Measurements from ENCODE around the gene FETUB. TPM values are rescaled to one million over a fixed set of nuclear protein-coding genes. Genes with fewer than 3 reads are reported as not detected.

The FETUB gene
- total RNA-seq, 2 experiments from 2014 or later, result not detected

DNA sequence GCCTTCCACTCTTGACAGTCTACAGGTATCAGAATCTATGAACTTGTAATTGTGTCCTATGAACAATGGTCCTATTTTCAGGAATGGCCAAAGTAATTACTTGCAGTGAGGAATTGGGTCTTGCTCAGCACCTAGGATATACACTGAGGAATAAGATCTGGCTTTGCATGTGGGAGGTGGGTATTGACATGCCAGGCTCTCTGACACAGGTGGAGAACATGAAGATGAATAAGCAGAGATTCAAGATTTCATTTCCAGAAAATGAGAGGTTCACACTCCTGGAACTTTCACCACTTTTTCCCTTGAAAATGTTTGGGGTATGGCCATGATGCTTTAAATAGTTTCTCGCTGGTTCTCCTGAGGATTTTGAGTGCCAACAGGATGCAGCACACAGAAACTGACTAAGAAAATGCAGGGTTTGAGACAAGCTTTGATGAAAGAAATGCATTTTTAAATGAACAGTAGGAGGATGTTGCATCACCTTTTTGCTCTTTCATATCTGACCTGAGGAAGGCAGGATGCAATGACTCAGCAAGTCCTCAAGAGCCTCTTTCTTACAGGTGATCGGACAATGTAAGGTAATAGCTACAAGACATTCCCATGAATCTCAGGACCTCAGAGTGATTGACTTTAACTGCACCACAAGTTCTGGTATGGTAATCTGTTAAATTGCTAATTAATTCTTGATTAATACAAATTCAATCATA, 29.3 kb downstream of the FETUB start:
- H3K27ac Mint-ChIP-seq, result no peak overlapping the region
- H3K27me3 Mint-ChIP-seq, result peaks cover 33% of the 10 kb centered on the region

DNA sequence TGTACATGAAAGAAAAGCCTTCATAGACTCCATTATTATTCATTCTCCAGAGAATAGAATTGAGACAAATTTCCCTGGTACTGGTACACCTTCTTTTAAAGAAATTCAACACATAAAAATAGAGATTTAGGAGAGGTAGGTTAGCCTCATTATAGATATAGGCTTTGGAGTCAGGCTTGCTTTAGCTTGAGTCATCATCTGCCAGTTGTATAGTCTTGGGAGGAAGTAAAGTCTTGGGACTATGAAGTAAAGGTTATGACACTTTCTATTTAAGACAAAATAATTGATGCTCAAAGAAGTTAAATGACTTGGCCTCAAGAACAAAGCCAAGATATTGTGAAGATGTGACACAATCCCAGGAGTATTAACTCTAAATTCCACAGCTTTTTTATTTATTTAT, 30.0 kb downstream of the FETUB start:
- intact Hi-C loops (cut with DNase I, micrococcal nuclease), result no loop called here
- no peak overlapping the region for H3K4me3 ChIP-seq (ENCODE audit: low read length)
- H3K4me3 Mint-ChIP-seq, result no peak overlapping the region
- no peaks in the 10 kb centered on the region for H3K4me1 ChIP-seq (ENCODE audit: insufficient read depth, low read length)
- no peaks in the 10 kb centered on the region for H3K27me3 ChIP-seq (ENCODE audit: control insufficient read depth in 1 of 2, insufficient read depth in 2 of 2, low read length in 2 of 2)
- TF ChIP-seq, protein P1, sequence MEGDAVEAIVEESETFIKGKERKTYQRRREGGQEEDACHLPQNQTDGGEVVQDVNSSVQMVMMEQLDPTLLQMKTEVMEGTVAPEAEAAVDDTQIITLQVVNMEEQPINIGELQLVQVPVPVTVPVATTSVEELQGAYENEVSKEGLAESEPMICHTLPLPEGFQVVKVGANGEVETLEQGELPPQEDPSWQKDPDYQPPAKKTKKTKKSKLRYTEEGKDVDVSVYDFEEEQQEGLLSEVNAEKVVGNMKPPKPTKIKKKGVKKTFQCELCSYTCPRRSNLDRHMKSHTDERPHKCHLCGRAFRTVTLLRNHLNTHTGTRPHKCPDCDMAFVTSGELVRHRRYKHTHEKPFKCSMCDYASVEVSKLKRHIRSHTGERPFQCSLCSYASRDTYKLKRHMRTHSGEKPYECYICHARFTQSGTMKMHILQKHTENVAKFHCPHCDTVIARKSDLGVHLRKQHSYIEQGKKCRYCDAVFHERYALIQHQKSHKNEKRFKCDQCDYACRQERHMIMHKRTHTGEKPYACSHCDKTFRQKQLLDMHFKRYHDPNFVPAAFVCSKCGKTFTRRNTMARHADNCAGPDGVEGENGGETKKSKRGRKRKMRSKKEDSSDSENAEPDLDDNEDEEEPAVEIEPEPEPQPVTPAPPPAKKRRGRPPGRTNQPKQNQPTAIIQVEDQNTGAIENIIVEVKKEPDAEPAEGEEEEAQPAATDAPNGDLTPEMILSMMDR (IDR thresholded peaks at IDR 0.05), result no peak
- CTCF ChIA-PET, result no interaction called here
- no peaks in the 10 kb centered on the region for H3K9me3 Mint-ChIP-seq
- ATAC-seq (ENCODE audit: poor library complexity), result no peak
- H3K4me1 Mint-ChIP-seq (ENCODE audit: low read depth), result no peaks in the 10 kb centered on the region
- peaks cover 38% of the 10 kb centered on the region for H3K27me3 Mint-ChIP-seq
- DNase-seq, result no peak
- no peak overlapping the region for H3K27ac Mint-ChIP-seq
- no peaks in the 10 kb centered on the region for H3K36me3 ChIP-seq (ENCODE audit: insufficient read depth, low read length)
- POLR2A ChIA-PET, result no interaction called here
- no peaks in the 10 kb centered on the region for H3K9me3 ChIP-seq (ENCODE audit: control insufficient read depth in 1 of 2, insufficient read depth in 1 of 2, low read length in 2 of 2)
- H3K36me3 Mint-ChIP-seq (ENCODE audit: low read depth), result no peaks in the 10 kb centered on the region
- no peak overlapping the region for H3K27ac ChIP-seq (ENCODE audit: low read depth in 1 of 2, low read length in 2 of 2)

More for the DNA sequence above, 29.3 kb downstream of the FETUB start:
- H3K27me3 ChIP-seq (ENCODE audit: control insufficient read depth in 1 of 2, insufficient read depth in 2 of 2, low read length in 2 of 2), result no peaks in the 10 kb centered on the region
- Mint-ChIP-seq H3K4me1 (ENCODE audit: low read depth) (no peaks in the 10 kb centered on the region), H3K4me3 (no peak overlapping the region), H3K9me3 (no peaks in the 10 kb centered on the region), H3K36me3 (ENCODE audit: low read depth) (no peaks in the 10 kb centered on the region)
- H3K36me3 ChIP-seq (ENCODE audit: insufficient read depth, low read length), result no peaks in the 10 kb centered on the region
- no peaks in the 10 kb centered on the region for H3K4me1 ChIP-seq (ENCODE audit: insufficient read depth, low read length)
- POLR2A ChIA-PET, result no interaction called here
- H3K4me3 ChIP-seq (ENCODE audit: low read length), result no peak overlapping the region
- no peaks in the 10 kb centered on the region for H3K9me3 ChIP-seq (ENCODE audit: control insufficient read depth in 1 of 2, insufficient read depth in 1 of 2, low read length in 2 of 2)
- CTCF ChIA-PET, result no interaction called here
- DNase-seq, result no peak
- ATAC-seq (ENCODE audit: poor library complexity), result no peak
- no peak overlapping the region for H3K27ac ChIP-seq (ENCODE audit: low read depth in 1 of 2, low read length in 2 of 2)
- TF ChIP-seq, protein P1 (IDR thresholded peaks at IDR 0.05), result no peak
- intact Hi-C loops (cut with DNase I, micrococcal nuclease), result no loop called here

DNA sequence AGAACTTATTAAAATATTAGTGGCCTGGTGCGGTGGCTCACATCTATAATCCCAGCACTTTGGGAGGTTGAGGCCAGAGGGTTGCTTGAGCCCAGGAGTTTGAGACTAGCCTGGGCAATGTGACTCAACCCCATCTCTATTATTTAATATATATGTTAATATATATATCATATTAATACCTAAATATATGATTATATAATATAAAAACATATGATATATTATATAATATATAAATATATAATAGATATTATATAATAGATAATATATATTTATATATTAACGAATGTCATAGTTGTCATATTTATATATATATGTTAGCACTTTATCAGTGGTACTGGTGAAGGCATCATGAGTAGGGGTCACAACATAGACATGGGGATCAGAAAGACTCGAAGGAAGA, 30.9 kb downstream of the FETUB start:
- H3K27ac ChIP-seq (ENCODE audit: low read depth in 1 of 2, low read length in 2 of 2), result no peak overlapping the region
- POLR2A ChIA-PET, result no interaction called here
- H3K9me3 ChIP-seq (ENCODE audit: control insufficient read depth in 1 of 2, insufficient read depth in 1 of 2, low read length in 2 of 2), result no peaks in the 10 kb centered on the region
- no peaks in the 10 kb centered on the region for H3K27me3 ChIP-seq (ENCODE audit: control insufficient read depth in 1 of 2, insufficient read depth in 2 of 2, low read length in 2 of 2)
- Mint-ChIP-seq H3K27me3 (peaks cover 40% of the 10 kb centered on the region), H3K9me3 (no peaks in the 10 kb centered on the region), H3K27ac (no peak overlapping the region), H3K4me1 (ENCODE audit: low read depth) (no peaks in the 10 kb centered on the region), H3K4me3 (no peak overlapping the region), H3K36me3 (ENCODE audit: low read depth) (no peaks in the 10 kb centered on the region)
- DNase-seq (no peak), ATAC-seq (ENCODE audit: poor library complexity) (no peak)
- H3K36me3 ChIP-seq (ENCODE audit: insufficient read depth, low read length), result no peaks in the 10 kb centered on the region
- no peaks in the 10 kb centered on the region for H3K4me1 ChIP-seq (ENCODE audit: insufficient read depth, low read length)
- intact Hi-C loops (cut with DNase I, micrococcal nuclease), result no loop called here
- TF ChIP-seq, protein P1 (IDR thresholded peaks at IDR 0.05), result no peak
- no peak overlapping the region for H3K4me3 ChIP-seq (ENCODE audit: low read length)
- CTCF ChIA-PET, result no interaction called here

Data from CD4-positive, alpha-beta T cell (primary cell).